ENCODE results near the gene C1orf210. TPM values are rescaled to one million over a fixed set of nuclear protein-coding genes. Genes with fewer than 3 reads are reported as not detected.

C1orf210 gene
- total RNA-seq, 1 experiment from 2014 or later, result 7.8 TPM

GRCh38 chr1:43292679-43293078 lies 7.3 kb upstream of the C1orf210 start:
- Mint-ChIP-seq H3K27me3 (ENCODE audit: insufficient read depth, unreplicated experiment) (no peaks in the 10 kb centered on the region), H3K4me1 (ENCODE audit: low read depth, unreplicated experiment) (no peaks in the 10 kb centered on the region), H3K36me3 (ENCODE audit: insufficient read depth, unreplicated experiment) (no peaks in the 10 kb centered on the region), H3K27ac (ENCODE audit: unreplicated experiment) (no peak overlapping the region), H3K4me3 (ENCODE audit: unreplicated experiment) (no peak overlapping the region), H3K9me3 (ENCODE audit: unreplicated experiment) (no peaks in the 10 kb centered on the region)
- intact Hi-C loops (cut with micrococcal nuclease; ENCODE audit: unreplicated experiment), result no loop called here
- no peaks in the 10 kb centered on the region for H3K4me1 ChIP-seq
- no peak for DNase-seq
- no TSS peak for BruUV-seq (replicated peaks)
- no peaks in the 10 kb centered on the region for H3K27me3 ChIP-seq (replicated peaks; ENCODE audit: control insufficient read depth, insufficient read depth, low read length)
- H3K4me3 ChIP-seq (ENCODE audit: low read depth, low read length), result no peak overlapping the region
- no peaks in the 10 kb centered on the region for H3K36me3 ChIP-seq (ENCODE audit: control insufficient read depth, insufficient read depth, low read length)
- no peaks in the 10 kb centered on the region for H3K9me3 ChIP-seq
- POLR2A ChIA-PET, result interaction anchor here (0.6 kb wide), 1 partner anchor 13 kb away, joined by 5 read pairs; no protein-coding TSS in a partner anchor
- no peak for TF ChIP-seq CTCF (IDR thresholded peaks at IDR 0.05; ENCODE audit: insufficient read depth in 1 of 2, low read depth in 1 of 2, low read length in 1 of 2, severe bottlenecking in 1 of 2, unreplicated experiment in 1 of 2)
- CTCF ChIA-PET, result no interaction called here

DNA sequence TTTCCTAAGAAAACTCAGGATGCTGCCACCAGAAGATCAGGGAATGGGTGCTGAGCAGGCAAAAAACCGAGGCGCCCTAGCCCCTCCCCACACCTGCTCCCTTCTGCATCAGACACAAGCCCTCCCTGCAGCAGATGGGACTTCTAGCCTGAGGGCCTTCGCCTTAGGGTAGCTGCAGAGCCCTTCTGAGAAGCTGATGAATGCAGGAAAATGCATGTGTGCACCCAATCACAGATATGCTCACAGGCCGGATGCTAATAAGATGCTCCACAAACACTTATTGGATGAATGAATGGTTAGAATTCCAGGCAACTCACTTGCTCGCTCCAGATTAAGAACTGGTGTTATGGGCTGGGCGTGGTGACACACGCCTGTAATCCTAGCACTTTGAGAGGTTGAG lies 6.8 kb upstream of the C1orf210 start:
- no peak for DNase-seq
- Histone ChIP-seq H3K36me3 (ENCODE audit: control insufficient read depth, insufficient read depth, low read length) (no peaks in the 10 kb centered on the region), H3K9me3 (no peaks in the 10 kb centered on the region), H3K27me3 (replicated peaks; ENCODE audit: control insufficient read depth, insufficient read depth, low read length) (no peaks in the 10 kb centered on the region), H3K4me1 (no peaks in the 10 kb centered on the region), H3K4me3 (ENCODE audit: low read depth, low read length) (no peak overlapping the region)
- no peak overlapping the region for H3K4me3 Mint-ChIP-seq (ENCODE audit: unreplicated experiment)
- no peak for TF ChIP-seq CTCF (IDR thresholded peaks at IDR 0.05; ENCODE audit: insufficient read depth in 1 of 2, low read depth in 1 of 2, low read length in 1 of 2, severe bottlenecking in 1 of 2, unreplicated experiment in 1 of 2)
- intact Hi-C loops (cut with micrococcal nuclease; ENCODE audit: unreplicated experiment), result no loop called here
- no TSS peak for BruUV-seq (replicated peaks)
- POLR2A ChIA-PET, result interaction anchor here (0.6 kb wide), 1 partner anchor 13 kb away, joined by 5 read pairs; no protein-coding TSS in a partner anchor
- no peak overlapping the region for H3K27ac Mint-ChIP-seq (ENCODE audit: unreplicated experiment)
- no peaks in the 10 kb centered on the region for H3K4me1 Mint-ChIP-seq (ENCODE audit: low read depth, unreplicated experiment)
- H3K36me3 Mint-ChIP-seq (ENCODE audit: insufficient read depth, unreplicated experiment), result no peaks in the 10 kb centered on the region
- CTCF ChIA-PET, result no interaction called here
- H3K27me3 Mint-ChIP-seq (ENCODE audit: insufficient read depth, unreplicated experiment), result no peaks in the 10 kb centered on the region
- H3K9me3 Mint-ChIP-seq (ENCODE audit: unreplicated experiment), result no peaks in the 10 kb centered on the region

DNA sequence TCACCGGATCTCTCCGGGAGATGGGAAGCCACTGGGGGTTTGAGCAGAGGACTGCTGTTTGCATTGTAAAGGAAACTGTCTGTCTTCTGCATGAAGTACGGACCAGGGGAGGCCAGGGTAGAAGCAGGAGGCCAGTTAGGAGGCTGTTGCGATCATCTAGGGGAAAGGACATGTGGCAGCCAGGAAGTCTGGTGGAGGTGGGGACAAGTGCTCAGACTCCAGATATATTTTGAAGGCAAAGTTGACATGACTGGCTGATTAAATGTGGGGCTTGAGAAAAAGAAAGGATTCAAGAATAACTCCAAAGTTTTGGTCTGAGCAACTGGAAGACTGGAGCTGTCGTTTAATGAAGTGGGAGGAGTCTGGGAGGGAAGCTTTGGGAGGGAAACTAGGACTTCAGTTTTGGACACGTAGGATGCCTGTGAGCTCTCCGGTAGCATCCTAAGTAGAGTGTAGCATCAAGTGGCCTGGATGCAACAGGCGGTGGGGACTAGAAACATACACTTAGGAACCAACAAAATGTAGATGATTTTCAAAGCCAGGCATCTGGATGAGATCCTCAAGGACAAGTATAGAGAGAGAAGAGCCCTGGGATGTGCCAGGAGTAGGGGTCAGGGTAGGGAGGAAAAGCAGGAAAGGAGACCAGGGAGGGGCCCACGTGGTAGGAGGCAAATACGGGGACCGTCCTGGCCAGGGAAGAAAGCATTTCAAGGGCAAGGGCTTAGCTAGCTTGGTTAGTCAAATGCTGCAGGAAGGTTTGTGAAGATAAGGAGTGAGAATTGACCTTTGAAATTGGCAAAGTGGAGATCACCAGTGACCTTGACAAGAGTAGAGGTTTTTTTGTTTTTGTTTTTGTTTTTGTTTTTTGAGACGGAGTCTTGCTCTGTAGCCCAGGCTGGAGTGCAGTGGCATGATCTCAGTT lies 3.7 kb upstream of the C1orf210 start:
- CTCF ChIA-PET, result no interaction called here
- POLR2A ChIA-PET, result no interaction called here

More for the DNA sequence above, 3.7 kb upstream of the C1orf210 start:
- no TSS peak for BruUV-seq (replicated peaks)
- Histone ChIP-seq H3K36me3 (ENCODE audit: control insufficient read depth, insufficient read depth, low read length) (no peaks in the 10 kb centered on the region), H3K4me3 (ENCODE audit: low read depth, low read length) (no peak overlapping the region), H3K4me1 (peaks cover 17% of the 10 kb centered on the region), H3K9me3 (no peaks in the 10 kb centered on the region), H3K27me3 (replicated peaks; ENCODE audit: control insufficient read depth, insufficient read depth, low read length) (no peaks in the 10 kb centered on the region)
- Mint-ChIP-seq H3K27ac (ENCODE audit: unreplicated experiment) (no peak overlapping the region), H3K4me1 (ENCODE audit: low read depth, unreplicated experiment) (peaks cover 14% of the 10 kb centered on the region), H3K4me3 (ENCODE audit: unreplicated experiment) (no peak overlapping the region), H3K36me3 (ENCODE audit: insufficient read depth, unreplicated experiment) (peaks cover 5% of the 10 kb centered on the region), H3K27me3 (ENCODE audit: insufficient read depth, unreplicated experiment) (no peaks in the 10 kb centered on the region), H3K9me3 (ENCODE audit: unreplicated experiment) (no peaks in the 10 kb centered on the region)
- TF ChIP-seq CTCF (IDR thresholded peaks at IDR 0.05; ENCODE audit: insufficient read depth in 1 of 2, low read depth in 1 of 2, low read length in 1 of 2, severe bottlenecking in 1 of 2, unreplicated experiment in 1 of 2), result no peak
- no peak for DNase-seq
- intact Hi-C loops (cut with micrococcal nuclease; ENCODE audit: unreplicated experiment), result loop anchor here (10.0 kb wide), 1 partner anchor 54 kb away; no protein-coding TSS in a partner anchor
